AG08396 (cell line): ENCODE measurements around the gene ACTR8.
A peak's percentile ranks its signal among the peaks of the same experiment; 100 is the strongest.

Experiments used
- DNase-seq: peaks from one replicate; pipeline ENCODE4 v3.0.0; 2012; ENCODE audit warnings: low spot score, mixed read lengths

ACTR8 gene

DNA sequence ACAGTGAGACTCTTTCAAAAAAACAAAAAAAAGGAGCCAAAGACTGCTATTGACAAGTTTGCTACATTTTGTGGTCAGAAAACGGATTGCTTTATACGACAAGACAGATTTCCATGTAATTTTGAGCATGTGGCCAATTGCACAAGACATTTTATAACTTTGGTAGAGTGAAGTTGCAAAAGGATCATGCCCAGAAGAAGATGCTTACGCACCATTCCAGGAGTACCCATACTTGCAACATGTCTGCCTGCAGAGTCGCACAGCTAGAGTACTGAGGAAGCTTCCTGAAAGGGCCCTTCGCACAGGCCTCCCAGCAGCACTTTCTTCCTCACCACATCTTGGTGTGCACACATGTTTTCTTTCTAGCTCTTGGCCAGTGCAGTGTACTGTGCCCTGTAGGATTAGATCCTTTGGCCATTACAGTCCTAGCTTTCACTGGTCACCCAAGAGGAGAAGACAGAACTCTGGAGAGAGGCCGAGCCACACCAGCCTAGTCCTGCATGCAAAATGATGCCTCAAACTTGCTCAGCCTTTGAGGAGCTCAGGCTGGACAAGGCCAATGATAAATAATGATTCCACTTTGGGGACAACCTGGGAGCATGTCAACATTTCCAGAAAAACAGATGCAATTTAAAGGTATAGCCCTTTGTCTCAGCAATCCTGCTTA, 47.4 kb downstream of the ACTR8 start:
- DNase-seq: no peak

DNA sequence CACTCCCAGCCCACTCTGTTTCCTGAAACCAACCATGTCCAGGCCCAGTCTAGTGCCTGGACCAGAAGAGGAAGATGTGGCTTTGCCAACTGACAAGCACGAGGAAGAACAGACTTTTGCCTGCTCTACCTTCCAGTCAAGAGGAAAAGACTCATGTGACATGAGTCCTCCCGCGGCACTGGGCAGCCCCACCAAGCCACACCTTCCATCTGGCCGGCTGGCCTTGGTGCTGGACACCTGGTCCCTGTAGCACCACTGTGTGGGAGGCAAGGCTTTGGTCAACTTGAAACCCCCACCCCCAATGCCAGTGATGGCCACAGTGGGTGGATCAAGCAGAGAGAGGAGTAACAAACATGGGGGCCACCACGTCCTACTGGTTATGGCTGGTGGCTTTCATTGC, 48.3 kb downstream of the ACTR8 start:
- DNase-seq: no peak

DNA sequence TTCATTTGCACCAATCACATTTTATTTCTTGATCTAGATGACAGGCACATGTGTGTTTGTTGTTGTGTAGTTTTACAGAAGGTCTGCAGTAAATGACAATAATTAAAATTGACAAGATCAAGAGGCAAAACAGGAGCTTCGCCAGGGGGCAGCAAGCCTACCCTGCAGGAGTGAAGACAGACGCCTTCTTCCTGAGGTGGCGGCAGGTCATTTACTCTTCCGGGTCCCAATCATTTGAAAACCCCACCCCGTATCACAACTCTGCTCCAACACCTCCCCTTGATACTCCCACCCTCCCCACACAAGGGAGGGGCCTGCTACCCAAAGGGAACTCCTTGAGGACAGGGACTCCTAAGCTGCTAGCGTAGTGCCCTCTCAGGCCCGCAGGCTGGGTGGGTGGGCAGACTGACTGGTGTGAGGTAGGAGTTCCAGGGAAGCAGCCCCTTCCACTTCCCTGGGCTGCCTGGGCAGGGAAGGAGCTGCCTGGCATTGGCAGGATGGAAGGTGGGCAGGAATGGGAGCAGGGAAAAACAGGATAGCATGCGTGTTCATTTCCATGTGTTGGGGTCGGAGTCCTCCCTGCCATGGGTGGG, 48.8 kb downstream of the ACTR8 start:
- no peak for DNase-seq

DNA sequence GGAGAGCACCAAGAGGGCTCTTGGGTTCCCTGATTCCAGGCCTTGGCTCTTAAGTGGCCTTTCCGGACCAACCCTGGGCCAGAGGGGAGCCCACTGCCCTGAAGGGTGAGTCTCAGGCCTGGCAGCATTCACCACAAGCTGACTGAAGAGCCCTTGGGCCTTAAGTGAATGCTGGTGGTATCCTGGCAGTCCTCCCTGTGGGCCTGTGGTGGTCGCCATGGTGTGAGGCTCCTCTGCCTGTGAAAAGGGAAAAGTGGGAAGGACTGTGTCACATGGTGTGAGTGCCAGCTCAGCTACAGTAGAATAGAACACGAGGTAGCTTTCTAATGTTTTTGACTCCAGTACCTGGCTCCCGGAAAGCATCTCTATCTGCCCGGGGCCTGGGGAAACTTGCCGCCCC, 51.0 kb downstream of the ACTR8 start:
- no peak for DNase-seq

DNA sequence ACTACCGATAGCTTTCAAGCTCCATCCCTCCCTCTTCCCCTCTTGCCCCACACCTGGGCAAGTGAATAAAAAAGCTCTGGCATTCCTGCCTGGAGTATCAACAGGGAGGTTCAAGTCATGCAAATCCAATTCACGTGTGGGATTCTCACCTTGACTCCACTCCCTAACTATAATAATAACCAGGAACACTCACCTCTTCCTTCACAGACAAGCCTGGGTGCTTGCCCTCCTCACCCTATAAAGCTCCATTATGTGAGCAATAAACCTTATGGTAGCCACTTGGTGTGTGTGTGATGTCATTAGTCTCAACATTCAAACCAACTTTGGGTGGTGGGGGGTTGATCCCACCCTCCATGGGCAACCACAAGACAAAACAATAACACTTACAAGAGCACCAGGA, 52.3 kb downstream of the ACTR8 start:
- DNase-seq: no peak

DNA sequence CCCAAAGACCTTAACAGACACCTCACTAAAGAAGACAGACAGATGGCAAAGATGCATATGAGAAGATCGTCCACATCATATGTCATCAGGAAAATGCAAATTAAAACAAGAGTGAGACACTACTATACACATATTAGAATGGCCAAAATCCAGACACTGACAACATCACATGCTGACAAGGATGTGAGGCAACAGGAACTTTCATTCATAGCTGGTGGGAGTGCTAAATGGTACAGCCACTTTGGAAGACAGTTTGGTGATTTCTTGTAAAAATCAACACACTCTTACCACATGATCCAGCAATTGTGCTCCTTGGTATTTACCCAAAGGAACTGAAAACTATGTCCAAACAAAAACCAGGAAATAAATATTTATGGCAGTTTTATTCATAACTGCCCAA, 53.4 kb downstream of the ACTR8 start:
- no peak for DNase-seq

DNA sequence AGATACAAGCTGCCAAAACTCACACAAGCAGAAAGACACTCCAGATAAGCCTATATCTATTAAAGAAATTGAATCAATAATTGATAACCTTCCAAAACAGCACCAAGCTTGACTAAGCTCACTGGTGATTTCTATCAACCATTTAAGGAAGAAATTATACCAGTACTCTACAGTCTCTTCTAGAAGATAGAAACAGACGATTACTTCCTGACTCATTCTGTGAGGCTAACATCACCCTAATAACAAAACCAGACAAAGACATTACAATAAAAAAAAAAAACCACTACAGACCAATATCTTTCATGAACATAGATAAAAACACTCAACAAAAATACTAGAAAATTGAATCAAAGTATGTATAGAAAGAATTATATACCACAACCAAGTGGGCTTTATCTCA, 55.9 kb downstream of the ACTR8 start:
- DNase-seq: no peak

DNA sequence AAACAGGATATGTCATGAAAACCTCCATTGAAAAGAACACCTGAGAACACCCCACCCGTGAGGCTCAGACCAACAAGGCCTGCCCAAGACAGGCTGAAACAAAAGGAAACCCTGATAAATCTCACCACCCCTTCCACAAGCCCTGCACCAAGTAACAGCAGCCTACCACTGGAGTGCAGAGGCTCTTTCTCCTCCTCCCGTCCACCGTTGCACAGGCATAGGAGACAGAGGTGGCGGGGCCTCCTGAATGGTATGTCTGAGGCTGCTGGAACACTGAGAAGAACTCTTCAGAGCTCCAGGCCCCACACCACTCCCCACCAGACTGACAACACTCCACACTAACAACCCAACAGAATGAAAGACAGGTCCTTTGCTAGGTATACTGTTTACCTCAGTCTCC, 57.2 kb downstream of the ACTR8 start:
- no peak for DNase-seq

DNA sequence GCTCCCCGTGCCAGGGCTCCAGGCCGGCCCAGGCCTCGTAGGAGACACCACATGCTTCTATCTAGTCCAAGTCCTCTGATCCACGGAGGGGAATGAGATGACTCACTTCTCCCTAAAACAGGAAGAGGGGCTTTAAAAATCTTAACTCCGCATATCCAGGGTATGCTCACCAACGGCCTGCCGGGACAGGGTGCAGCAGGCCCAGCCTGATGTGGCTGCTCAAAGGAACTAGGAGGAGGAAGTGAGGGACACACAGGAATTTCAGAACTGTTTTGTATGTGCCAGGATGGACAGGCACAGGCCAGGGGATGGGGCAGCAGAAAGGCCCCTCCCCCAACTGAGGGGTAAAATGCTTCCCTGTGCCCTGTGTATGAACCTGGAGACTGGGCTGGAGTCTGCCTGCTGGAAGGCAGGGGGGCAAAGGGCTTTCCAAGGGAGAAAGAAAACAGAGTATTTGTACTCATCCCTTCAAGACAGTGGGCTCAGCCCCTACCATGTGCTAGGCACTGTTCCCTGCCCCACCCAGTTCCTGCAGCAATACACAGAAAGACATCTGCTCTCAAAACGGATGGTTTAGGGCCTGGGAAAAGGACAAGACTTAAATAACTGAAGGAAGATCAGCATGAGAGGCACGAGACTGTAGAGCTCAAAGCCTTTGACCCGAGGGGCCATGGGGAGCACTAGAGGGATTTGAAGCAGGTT, 57.8 kb downstream of the ACTR8 start:
- DNase-seq: no peak

DNA sequence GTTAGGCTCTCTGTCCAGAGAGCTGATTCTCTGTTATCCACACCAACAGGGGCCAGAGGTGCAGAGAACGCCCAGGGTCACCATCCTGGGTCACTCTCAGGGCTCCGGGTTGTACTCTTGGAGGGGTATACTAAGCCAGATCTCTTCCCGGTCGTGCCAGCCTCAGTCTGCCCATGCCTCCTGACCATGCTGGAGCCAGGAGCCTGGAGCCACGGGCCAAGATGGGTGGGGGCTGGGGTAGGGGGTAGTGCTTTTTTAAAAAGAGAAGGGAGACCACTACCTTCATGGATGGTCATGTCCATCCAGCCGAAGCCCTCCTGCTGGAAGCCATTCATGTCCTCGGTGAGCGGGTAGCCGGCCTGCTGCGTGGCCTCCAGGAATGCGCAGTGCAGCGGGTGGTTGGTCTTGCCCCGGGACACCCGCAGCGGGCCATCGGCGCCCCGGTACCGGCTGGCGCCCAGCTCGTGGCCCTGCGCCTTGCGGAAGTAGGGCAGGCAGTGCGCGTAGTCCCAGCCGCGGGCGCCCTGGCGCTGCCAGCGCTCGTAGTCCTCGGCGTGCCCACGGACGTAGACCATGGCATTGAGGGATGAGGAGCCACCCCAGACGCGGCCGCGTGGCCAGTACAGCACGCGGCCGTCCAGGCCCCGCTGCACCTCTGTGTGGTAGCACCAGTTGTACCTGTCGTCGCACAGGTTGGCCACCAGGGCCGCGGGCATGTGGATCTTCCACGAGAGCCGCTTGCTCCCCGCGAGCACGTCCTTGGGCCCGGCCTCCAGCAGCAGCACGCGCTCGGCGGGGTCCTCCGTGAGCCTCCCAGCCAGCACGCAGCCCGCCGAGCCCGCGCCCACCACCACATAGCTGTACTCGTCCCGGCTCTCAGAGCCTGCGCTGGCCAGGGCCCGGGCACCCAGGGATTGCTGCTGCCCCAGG, 58.7 kb downstream of the ACTR8 start:
- no peak for DNase-seq

DNA sequence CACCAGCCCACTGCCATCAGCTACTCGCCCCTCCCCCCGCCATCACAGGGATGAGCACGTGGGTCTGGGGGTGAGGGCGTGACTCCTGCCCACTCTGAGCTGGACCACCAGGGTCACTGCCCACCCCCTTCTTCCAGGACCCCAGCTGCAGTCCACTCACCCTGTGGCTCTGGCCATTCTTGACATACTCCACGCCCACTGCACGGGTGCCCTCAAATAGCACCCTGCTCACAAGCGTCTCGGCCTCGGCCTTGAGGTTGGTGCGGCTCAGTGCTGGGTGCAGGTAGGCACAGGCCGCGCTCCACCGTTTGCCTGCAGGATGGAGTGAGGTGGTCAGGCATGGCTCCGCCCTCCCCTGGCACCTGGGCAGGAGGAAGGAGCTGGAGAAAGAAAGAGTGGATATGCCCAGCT, 59.6 kb downstream of the ACTR8 start:
- no peak for DNase-seq

DNA sequence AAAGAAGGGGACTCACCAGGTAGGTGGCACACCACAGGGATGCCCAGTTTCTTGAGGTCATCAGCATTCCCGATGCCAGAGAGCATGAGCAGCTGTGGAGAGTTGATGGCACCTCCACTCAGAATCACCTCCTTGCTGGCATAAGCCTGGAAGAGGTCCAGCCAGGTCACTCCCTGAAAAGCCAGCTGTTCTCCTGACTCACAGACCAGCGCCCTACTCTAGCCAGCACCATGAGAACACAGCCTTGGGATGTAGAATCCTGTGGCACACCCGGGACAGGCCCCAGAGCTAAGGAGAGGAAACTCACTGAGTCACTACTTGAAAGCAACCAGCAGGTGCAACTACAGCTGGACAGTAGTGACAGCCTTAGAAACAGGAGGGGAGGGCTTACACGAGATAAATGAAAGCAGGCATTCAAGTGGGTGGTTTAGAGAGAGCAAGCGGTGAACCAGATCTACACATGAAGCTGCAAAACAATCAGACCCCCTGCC, 60.3 kb downstream of the ACTR8 start:
- peak; percentile 61 for DNase-seq

DNA sequence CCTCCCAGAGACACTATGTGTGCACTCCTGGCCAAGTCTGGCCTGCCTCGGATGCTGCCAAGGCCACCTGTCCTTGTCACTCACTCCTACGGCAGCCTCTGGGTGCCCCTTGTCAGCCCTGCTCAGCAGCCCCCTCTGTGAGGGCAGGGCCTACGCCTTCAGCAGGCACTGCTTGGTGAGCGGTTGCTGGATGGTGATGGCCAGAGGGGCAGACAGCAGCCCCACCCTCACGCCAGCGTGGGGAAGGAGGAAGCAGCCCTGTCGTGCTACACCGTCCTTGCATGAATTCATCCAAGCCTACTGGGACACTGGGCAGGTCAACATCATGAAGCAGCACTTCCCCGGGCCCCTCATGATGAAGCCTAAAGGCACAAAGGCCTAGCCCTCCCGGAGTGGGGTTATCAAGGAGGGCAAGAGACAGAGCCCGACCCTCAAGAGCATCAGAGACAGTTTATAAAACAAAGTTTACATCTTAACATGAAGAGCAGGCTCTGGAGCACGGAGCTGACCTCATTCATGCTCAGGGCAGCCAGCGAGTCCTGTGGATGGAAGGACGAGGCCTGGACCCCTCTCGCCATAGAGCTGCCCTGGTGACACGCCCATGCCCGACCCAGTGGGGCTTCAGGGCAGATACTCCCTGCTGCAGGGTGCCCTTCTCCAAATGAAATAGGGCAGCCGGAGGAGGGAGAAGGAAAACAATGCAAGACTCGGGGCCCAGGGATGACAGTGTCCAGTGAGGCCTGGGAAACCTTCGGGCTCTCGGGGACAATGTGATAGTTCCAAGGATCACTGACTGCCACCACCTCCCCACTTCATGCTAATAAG, 61.0 kb downstream of the ACTR8 start:
- no peak for DNase-seq

DNA sequence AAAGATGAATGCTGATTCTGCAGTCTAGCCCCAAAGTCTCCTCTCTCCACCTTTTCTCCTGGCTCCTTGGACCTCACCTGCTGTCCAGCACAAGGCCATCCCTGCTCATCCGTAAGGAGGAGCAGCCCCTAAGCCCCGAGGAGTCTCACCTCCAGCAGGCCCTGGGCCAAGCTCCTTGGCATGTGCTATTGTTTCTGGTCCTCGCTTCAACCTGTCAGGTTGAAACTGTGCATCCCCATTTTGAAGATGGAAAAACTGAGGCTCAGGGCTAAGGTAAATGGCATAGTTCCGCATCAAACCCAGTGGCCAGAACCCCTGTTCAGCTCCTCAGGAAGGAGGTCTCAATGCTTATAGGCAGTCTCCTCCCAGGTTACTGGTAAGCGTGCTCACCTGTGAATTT, 61.9 kb downstream of the ACTR8 start:
- no peak for DNase-seq

DNA sequence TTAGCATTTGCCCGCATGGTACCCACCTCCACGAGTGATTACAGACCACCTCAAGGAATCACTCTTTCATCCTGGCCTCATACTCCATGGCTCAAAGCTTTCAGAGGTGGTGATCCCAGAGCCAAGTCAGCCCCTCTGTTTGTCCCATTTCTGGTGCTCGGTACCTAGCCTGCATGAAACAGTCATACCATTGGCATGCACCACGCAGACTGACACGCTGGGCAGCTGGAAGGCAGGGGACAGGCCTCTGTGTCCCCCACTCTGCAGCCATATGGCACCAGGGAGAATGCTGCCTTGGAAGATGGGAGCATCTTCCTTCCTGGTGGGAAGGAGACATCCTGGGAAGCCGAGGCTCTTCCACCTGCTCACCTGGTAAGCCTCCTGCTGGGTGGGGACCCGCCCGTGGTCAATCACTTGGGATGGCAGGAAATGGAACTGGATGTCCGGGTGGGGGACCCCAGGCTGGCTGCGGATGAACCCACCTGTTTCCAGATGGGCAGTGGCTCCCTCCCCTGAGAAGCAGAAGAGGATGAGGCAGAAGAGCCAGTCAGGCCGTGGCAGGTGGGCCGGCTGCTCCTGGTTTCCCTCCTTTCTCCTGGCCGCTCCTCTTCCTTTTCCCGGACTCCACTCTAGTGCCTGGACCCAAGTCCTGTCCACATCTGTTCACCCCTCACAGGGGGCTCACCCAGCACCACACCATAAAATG, 62.6 kb downstream of the ACTR8 start:
- no peak for DNase-seq

DNA sequence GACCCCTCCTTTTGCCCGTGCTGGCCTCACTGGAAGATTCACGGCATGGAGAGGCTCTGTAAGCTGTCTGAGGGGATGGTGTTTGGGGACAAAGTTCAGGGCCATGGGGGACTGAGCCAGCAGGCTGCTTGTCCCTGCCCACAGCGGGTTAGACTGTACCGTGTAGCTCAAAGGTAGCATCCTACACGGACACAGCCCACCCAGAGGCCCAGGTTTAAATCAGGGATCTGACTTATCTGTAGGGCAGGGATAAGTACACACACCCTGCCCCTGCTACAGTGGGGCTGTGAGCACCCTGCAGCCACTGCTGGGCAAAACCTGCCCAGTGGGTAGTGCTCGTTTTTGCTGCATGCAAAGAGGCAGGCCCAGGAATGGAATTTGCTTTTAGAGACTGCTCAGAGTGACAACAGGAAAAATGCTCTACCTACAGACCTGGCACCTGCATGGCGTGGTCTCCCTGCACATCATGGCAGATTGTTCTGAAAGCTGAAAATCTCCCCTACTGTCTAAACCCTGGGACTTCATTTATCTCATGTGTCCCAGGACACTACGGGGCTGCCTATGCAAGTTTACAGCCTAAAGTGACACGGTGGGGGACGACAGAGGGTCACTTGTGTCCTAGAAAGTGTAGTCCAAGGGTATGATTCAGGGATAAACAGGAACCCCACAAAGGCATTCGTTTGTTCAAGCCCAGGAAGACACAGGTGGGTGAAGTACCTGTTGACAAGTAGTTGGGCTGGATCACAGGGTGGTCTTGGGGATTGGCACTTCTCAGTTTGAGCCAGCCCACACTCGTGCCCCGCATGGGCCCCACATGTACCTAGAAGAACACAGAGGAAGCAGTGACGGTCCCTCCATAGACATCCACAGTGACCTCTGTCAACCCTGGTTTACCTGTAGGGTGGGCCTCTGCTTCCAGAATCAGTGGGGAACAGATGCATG, 63.5 kb downstream of the ACTR8 start:
- no peak for DNase-seq

DNA sequence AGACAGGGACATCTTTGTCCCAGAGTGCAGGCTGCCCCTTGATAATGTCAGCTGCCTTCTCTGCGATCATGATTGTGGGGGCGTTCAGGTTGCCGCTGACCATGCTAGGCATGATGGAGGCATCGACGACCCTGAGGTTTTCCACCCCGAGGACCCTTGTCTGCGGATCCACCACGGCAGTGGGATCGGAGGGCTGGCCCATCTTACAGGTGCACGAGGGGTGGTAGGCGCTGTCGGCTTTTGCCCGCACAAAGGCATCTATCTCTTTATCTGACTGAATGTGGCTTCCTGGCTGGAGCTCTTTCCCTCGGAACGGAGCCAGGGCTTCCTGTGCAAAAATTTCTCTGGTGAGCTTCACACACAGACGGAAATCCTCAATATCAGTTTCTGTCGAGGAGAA, 64.1 kb downstream of the ACTR8 start:
- DNase-seq: no peak

DNA sequence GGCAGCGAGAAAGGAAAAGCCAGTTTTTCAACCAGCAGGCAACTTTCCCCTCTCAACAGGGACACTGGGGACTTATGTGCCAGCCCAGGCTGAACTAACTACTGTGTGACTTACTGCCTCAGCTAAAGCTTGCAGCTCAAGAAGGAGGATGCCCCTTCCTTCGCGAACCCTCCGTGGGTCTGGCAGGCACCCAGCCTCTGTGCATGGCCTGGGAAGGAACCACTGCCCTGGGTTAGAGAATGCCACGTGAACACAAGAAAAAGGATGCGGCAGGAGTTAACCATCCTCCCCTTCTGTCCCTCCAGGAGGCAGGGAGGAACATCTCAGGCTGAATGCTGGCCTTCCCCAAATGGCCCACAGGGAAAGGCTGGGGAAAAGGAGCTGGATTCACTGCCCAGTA, 64.7 kb downstream of the ACTR8 start:
- DNase-seq: no peak
